Measurements from ENCODE around the gene PRPF4. TPM values are rescaled to one million over a fixed set of nuclear protein-coding genes. Genes with fewer than 3 reads are reported as not detected.

Gene PRPF4
- total and polyA plus RNA-seq, 9 of the 15 experiments (the other 6 are each of a cell fraction or from before 2014, with no cell fraction given): 25.8 to 66.0 (median 39.8) TPM

GRCh38 chr9:113340011-113340699 is 64.7 kb downstream of the PRPF4 start, which contains the start of gene WDR31 (continued):
- TF ChIP-seq, protein P1, sequence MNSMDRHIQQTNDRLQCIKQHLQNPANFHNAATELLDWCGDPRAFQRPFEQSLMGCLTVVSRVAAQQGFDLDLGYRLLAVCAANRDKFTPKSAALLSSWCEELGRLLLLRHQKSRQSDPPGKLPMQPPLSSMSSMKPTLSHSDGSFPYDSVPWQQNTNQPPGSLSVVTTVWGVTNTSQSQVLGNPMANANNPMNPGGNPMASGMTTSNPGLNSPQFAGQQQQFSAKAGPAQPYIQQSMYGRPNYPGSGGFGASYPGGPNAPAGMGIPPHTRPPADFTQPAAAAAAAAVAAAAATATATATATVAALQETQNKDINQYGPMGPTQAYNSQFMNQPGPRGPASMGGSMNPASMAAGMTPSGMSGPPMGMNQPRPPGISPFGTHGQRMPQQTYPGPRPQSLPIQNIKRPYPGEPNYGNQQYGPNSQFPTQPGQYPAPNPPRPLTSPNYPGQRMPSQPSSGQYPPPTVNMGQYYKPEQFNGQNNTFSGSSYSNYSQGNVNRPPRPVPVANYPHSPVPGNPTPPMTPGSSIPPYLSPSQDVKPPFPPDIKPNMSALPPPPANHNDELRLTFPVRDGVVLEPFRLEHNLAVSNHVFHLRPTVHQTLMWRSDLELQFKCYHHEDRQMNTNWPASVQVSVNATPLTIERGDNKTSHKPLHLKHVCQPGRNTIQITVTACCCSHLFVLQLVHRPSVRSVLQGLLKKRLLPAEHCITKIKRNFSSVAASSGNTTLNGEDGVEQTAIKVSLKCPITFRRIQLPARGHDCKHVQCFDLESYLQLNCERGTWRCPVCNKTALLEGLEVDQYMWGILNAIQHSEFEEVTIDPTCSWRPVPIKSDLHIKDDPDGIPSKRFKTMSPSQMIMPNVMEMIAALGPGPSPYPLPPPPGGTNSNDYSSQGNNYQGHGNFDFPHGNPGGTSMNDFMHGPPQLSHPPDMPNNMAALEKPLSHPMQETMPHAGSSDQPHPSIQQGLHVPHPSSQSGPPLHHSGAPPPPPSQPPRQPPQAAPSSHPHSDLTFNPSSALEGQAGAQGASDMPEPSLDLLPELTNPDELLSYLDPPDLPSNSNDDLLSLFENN (IDR thresholded peaks at IDR 0.05; ENCODE audit: low read depth in 2 of 2, low read length in 2 of 2): peak; percentile 14 to 43; a peak in 1 of 4 replicates
- TF ChIP-seq FOXK1 (CRISPR knock-in tag; IDR thresholded peaks at IDR 0.05; ENCODE audit: borderline replicate concordance) (no peak), PML (IDR thresholded peaks at IDR 0.05; ENCODE audit: low read length) (peak; percentile 61), ATF7 (IDR thresholded peaks at IDR 0.05) (peak; percentile 70), TCF7 (IDR thresholded peaks at IDR 0.05; ENCODE audit: borderline replicate concordance) (no peak), NCOR1 (IDR thresholded peaks at IDR 0.05) (no peak), PHF21A (IDR thresholded peaks at IDR 0.05; ENCODE audit: borderline replicate concordance, low read depth) (0 out of 2 replicates have a peak, but pooled peaks have one; percentile 60), NFE2 (IDR thresholded peaks at IDR 0.05; ENCODE audit: low read depth) (peak; percentile 38; the same call in 1 of the 2 replicates), ETV6 (IDR thresholded peaks at IDR 0.05; ENCODE audit: borderline replicate concordance in 1 of 2, low read depth in 2 of 2, low read length in 1 of 2) (no peak), ETV6 (CRISPR knock-in tag; IDR thresholded peaks at IDR 0.05; ENCODE audit: borderline replicate concordance) (no peak), FOSL1 (tag; conservative IDR thresholded peaks at IDR 0.05) (peak; percentile 41; the same call in 1 of the 2 replicates), XRCC3 (IDR thresholded peaks at IDR 0.05) (no peak), BMI1 (IDR thresholded peaks at IDR 0.05; ENCODE audit: low read length) (peak; percentile 85), HLTF (IDR thresholded peaks at IDR 0.05) (0 out of 2 replicates have a peak, but pooled peaks have one; percentile 40), GTF2F1 (IDR thresholded peaks at IDR 0.05; ENCODE audit: low read depth, low read length) (0 out of 2 replicates have a peak, but pooled peaks have one; percentile 44), TARDBP (IDR thresholded peaks at IDR 0.05) (0 out of 2 replicates have a peak, but pooled peaks have one; percentile 63), CHD2 (IDR thresholded peaks at IDR 0.05; ENCODE audit: low read depth, low read length) (peak; percentile 66), ZSCAN32 (CRISPR knock-in tag; IDR thresholded peaks at IDR 0.05) (no peak), U2AF2 (optimal IDR thresholded peaks at IDR 0.05; ENCODE audit: low read depth, low read length) (no peak), RBBP5 (IDR thresholded peaks at IDR 0.05; ENCODE audit: borderline replicate concordance, insufficient read depth, low read length, poor library complexity, severe bottlenecking) (peak; percentile 85)
- TF ChIP-seq, protein P2, sequence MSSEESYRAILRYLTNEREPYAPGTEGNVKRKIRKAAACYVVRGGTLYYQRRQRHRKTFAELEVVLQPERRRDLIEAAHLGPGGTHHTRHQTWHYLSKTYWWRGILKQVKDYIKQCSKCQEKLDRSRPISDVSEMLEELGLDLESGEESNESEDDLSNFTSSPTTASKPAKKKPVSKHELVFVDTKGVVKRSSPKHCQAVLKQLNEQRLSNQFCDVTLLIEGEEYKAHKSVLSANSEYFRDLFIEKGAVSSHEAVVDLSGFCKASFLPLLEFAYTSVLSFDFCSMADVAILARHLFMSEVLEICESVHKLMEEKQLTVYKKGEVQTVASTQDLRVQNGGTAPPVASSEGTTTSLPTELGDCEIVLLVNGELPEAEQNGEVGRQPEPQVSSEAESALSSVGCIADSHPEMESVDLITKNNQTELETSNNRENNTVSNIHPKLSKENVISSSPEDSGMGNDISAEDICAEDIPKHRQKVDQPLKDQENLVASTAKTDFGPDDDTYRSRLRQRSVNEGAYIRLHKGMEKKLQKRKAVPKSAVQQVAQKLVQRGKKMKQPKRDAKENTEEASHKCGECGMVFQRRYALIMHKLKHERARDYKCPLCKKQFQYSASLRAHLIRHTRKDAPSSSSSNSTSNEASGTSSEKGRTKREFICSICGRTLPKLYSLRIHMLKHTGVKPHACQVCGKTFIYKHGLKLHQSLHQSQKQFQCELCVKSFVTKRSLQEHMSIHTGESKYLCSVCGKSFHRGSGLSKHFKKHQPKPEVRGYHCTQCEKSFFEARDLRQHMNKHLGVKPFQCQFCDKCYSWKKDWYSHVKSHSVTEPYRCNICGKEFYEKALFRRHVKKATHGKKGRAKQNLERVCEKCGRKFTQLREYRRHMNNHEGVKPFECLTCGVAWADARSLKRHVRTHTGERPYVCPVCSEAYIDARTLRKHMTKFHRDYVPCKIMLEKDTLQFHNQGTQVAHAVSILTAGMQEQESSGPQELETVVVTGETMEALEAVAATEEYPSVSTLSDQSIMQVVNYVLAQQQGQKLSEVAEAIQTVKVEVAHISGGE (CRISPR knock-in tag; IDR thresholded peaks at IDR 0.05): peak; percentile 96 to 100 (median 99)

Data from K562 (cell line).